Omental fat pad (tissue), 4 donors: ENCODE data around the gene ZNRF2. TPM values are rescaled to one million over a fixed set of nuclear protein-coding genes. Genes with fewer than 3 reads are reported as not detected.

ENCODE experiments used
- ATAC-seq: fragments of 150-250 bp; one replicate; pipeline ENCODE4 v1.9.1; 2016; ENCODE audit warnings: mild to moderate bottlenecking, moderate library complexity; ENCODE audit not compliant: low FRiP score
- DNase-seq: peaks from one replicate; pipeline ENCODE4 v3.0.0-alpha.2; 2019; ENCODE audit warnings: low spot score
- CTCF ChIP-seq, 3 donors: fragments of 450-650 bp; IDR thresholded peaks; one replicate each; pipeline ENCODE4 v1.5.1; 2016 to 2017; ENCODE audit warnings: antibody characterized with exemption in 3 of 3, mild to moderate bottlenecking in 3 of 3, moderate library complexity in 2 of 3
- total RNA-seq, 4 donors: library from RNA; depleted of rRNA; stranded (reverse); fragments of >200 nt; gene quantifications; one replicate each; pipeline ENCODE4 v1.1.0, GENCODE V29; 2016

Gene ZNRF2
- total RNA-seq, 4 donors from 2014 or later: 14.9 to 23.3 (median 18.6) TPM

- no peak for TF ChIP-seq CTCF (IDR thresholded peaks at IDR 0.05)
- ATAC-seq: no peak
- DNase-seq: no peak
These were observed 27.8 kb downstream of the ZNRF2 start for GRCh38 chr7:30312178-30312577.

GRCh38 chr7:30313348-30313747 is 29.0 kb downstream of the ZNRF2 start:
- no peak for TF ChIP-seq CTCF (IDR thresholded peaks at IDR 0.05)
- no peak for DNase-seq
- ATAC-seq: no peak

- no peak for TF ChIP-seq CTCF (IDR thresholded peaks at IDR 0.05)
- ATAC-seq: no peak
- no peak for DNase-seq
These were observed 29.4 kb downstream of the ZNRF2 start for GRCh38 chr7:30313793-30314192.

- TF ChIP-seq CTCF (IDR thresholded peaks at IDR 0.05): no peak
- ATAC-seq (no peak), DNase-seq (no peak)
These were observed 31.2 kb downstream of the ZNRF2 start for GRCh38 chr7:30315589-30315988.

- TF ChIP-seq CTCF (IDR thresholded peaks at IDR 0.05): no peak
- no peak for DNase-seq
- no peak for ATAC-seq
These were observed 36.0 kb downstream of the ZNRF2 start for GRCh38 chr7:30320392-30320791.

GRCh38 chr7:30321089-30321881 is 36.9 kb downstream of the ZNRF2 start:
- no peak for TF ChIP-seq CTCF (IDR thresholded peaks at IDR 0.05)
- DNase-seq: no peak
- ATAC-seq: no peak

- DNase-seq: no peak
- TF ChIP-seq CTCF (IDR thresholded peaks at IDR 0.05): no peak
- no peak for ATAC-seq
These were observed 37.4 kb downstream of the ZNRF2 start for GRCh38 chr7:30321882-30322192.
